WTC11 (cell line): ENCODE data around the gene PRXL2A.

Experiments
- CTCF ChIP-seq: fragments of 200-600 bp; IDR thresholded peaks from 2 replicates; pipeline ENCODE4 v1.8.0; 2022; ENCODE audit warnings: antibody characterized with exemption
- FOXP1 ChIP-seq: sonication (generic); formaldehyde crosslinking; IDR thresholded peaks from 2 replicates; pipeline ENCODE4 v1.8.0; 2022; ENCODE audit warnings: missing genetic modification reagents, mild to moderate bottlenecking, moderate library complexity, borderline replicate concordance
- HMGXB4 ChIP-seq: sonication (generic); formaldehyde crosslinking; IDR thresholded peaks from 2 replicates; pipeline ENCODE4 v1.8.1; 2023; ENCODE audit warnings: mild to moderate bottlenecking, moderate library complexity, missing genetic modification reagents
- IRF1 ChIP-seq: sonication (generic); formaldehyde crosslinking; IDR thresholded peaks from 2 replicates; pipeline ENCODE4 v1.8.0; 2023; ENCODE audit warnings: missing genetic modification reagents
- NR1H2 ChIP-seq: sonication (generic); formaldehyde crosslinking; IDR thresholded peaks from 2 replicates; pipeline ENCODE4 v1.9.0; 2021; ENCODE audit warnings: mild to moderate bottlenecking, moderate library complexity, missing genetic modification reagents
- PRDM15 ChIP-seq: sonication (generic); formaldehyde crosslinking; IDR thresholded peaks from 2 replicates; pipeline ENCODE4 v1.8.0; 2022; ENCODE audit warnings: missing genetic modification reagents
- PRRX2 ChIP-seq: fragments of 250-450 bp; sonication (Bioruptor Pico); IDR thresholded peaks from 2 replicates; pipeline ENCODE4 v1.8.0; 2021; ENCODE audit warnings: mild to moderate bottlenecking
- SP1 ChIP-seq: sonication (generic); formaldehyde crosslinking; conservative IDR thresholded peaks from 2 replicates; pipeline ENCODE4 v1.8.1; 2022; ENCODE audit warnings: missing genetic modification reagents
- TCF7 ChIP-seq: sonication (generic); formaldehyde crosslinking; IDR thresholded peaks from 2 replicates; pipeline ENCODE4 v1.8.0; 2022; ENCODE audit warnings: mild to moderate bottlenecking, low read depth, missing genetic modification reagents, moderate library complexity
- ZNF512 ChIP-seq: sonication (generic); formaldehyde crosslinking; IDR thresholded peaks from 2 replicates; pipeline ENCODE4 v1.8.1; 2022; ENCODE audit warnings: missing genetic modification reagents, borderline replicate concordance

GRCh38 chr10:80365510-80365909 lies 42.8 kb upstream of the PRXL2A start:
- TF ChIP-seq ZNF512 (CRISPR knock-in tag) (no peak), CTCF (no peak), HMGXB4 (CRISPR knock-in tag) (no peak), TCF7 (CRISPR knock-in tag) (no peak), FOXP1 (CRISPR knock-in tag) (no peak), IRF1 (CRISPR knock-in tag) (no peak), SP1 (no peak), PRDM15 (CRISPR knock-in tag) (no peak), PRRX2 (CRISPR knock-in tag) (no peak), NR1H2 (CRISPR knock-in tag) (no peak)
